Activated B cell treated with CpG ODN at 0.5 μM for 24 hours (primary cell): Measurements from ENCODE around the gene AMPD2. TPM values are rescaled to one million over a fixed set of nuclear protein-coding genes. Genes with fewer than 3 reads are reported as not detected.

ENCODE experiments used
- ATAC-seq: fragments of 200-7000 bp; cut with Tn5 transposase; one replicate; pipeline ENCODE4 v1.10.0; 2021; ENCODE audit warnings: low read depth, mild to moderate bottlenecking, moderate library complexity
- CTCF ChIA-PET: fragments of 350-600 bp; sonication (Branson Sonifier 250); formaldehyde crosslinking; loops from one replicate; lab custom pipeline; 2021; ENCODE audit warnings: antibody characterized with exemption; lab: Charles Lee
- POLR2A ChIA-PET: fragments of 350-600 bp; sonication (Branson Sonifier 250); formaldehyde crosslinking; loops from one replicate; lab custom pipeline; 2021; ENCODE audit warnings: antibody characterized with exemption; lab: Charles Lee
- DNase-seq: peaks from one replicate; pipeline ENCODE4 v3.0.0; 2022
- H3K27ac Mint-ChIP-seq: one replicate; pipeline ENCODE4 v1.8.0; 2020; ENCODE audit warnings: mixed read lengths
- H3K27me3 Mint-ChIP-seq: one replicate; pipeline ENCODE4 v1.8.0; 2021; ENCODE audit warnings: mixed read lengths
- H3K36me3 Mint-ChIP-seq: one replicate; pipeline ENCODE4 v1.8.0; 2021; ENCODE audit warnings: low read depth, mixed read lengths
- H3K4me1 Mint-ChIP-seq: one replicate; pipeline ENCODE4 v1.8.0; 2021; ENCODE audit warnings: mixed read lengths
- H3K4me3 Mint-ChIP-seq: one replicate; pipeline ENCODE4 v1.8.0; 2020; ENCODE audit warnings: mild to moderate bottlenecking, mixed read lengths
- H3K9me3 Mint-ChIP-seq: one replicate; pipeline ENCODE4 v1.8.0; 2020; ENCODE audit warnings: mixed read lengths
- intact Hi-C: fragments of 100-400 bp; cut with micrococcal nuclease; formaldehyde crosslinking; loops from one replicate; pipeline ENCODE4 v1.15.1; 2024
- total RNA-seq: library from RNA; stranded (reverse); gene quantifications from 2 replicates; pipeline ENCODE4 v1.2.3, GENCODE V29; 2022
- TF ChIP-seq, protein P1 (sequence below): fragments of 200-600 bp; IDR thresholded peaks from one replicate; pipeline ENCODE4 v1.8.0; 2022; ENCODE audit warnings: antibody characterized with exemption, mild to moderate bottlenecking

AMPD2 gene
- total RNA-seq, 1 donor from 2014 or later, result 64.9 TPM

DNA sequence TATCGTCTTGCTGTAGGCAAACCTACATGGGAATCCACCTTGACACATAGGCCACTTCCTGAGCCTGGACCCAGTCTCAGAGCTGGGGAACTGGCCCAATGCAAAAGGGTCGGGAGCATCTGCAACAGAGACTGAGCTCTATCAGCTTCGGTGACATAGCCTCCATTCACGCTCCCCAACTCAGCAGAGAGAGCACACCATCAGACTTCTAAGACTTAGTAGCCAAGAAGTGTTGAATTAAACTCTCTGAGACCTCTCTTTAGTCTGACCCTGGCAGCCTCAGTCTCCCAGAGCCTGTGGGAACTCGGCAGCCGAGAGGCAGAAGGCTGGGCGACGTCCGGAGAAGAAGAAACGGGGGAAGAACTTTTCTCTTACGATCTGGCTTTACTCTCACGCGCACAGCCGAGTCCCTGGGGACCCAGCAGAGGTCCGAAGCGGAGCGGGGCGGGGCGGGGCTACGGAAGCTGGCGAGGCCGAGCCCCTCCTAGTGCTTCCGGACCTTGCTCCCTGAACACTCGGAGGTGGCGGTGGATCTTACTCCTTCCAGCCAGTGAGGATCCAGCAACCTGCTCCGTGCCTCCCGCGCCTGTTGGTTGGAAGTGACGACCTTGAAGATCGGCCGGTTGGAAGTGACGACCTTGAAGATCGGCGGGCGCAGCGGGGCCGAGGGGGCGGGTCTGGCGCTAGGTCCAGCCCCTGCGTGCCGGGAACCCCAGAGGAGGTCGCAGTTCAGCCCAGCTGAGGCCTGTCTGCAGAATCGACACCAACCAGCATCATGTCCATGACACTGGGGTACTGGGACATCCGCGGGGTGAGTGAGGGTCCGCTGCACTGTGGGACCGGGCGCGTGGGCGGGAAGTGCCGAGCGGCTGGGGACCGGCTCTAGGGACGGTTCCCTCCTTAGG lies 36.2 kb downstream of the AMPD2 start, which contains the start of gene GSTM4:
Gene GSTM4, plus strand, starts transcription at position 485 of the 905 bp plus-strand sequence. Its CDS starts 291 bp downstream, at position 776.
- ATAC-seq (peak; percentile 97), DNase-seq (peak; percentile 82)
- TF ChIP-seq, protein P1, sequence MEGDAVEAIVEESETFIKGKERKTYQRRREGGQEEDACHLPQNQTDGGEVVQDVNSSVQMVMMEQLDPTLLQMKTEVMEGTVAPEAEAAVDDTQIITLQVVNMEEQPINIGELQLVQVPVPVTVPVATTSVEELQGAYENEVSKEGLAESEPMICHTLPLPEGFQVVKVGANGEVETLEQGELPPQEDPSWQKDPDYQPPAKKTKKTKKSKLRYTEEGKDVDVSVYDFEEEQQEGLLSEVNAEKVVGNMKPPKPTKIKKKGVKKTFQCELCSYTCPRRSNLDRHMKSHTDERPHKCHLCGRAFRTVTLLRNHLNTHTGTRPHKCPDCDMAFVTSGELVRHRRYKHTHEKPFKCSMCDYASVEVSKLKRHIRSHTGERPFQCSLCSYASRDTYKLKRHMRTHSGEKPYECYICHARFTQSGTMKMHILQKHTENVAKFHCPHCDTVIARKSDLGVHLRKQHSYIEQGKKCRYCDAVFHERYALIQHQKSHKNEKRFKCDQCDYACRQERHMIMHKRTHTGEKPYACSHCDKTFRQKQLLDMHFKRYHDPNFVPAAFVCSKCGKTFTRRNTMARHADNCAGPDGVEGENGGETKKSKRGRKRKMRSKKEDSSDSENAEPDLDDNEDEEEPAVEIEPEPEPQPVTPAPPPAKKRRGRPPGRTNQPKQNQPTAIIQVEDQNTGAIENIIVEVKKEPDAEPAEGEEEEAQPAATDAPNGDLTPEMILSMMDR, result no peak
- H3K36me3 Mint-ChIP-seq, result peaks cover 15% of the 10 kb centered on the region
- H3K4me3 Mint-ChIP-seq, result peak within 1 kb of the TSS; percentile 96
- CTCF ChIA-PET, result interaction anchor here (1.5 to 3.2 kb wide), 2 partner anchors 16 to 328 kb away, joined by 8 to 21 read pairs; partner anchors contain the start of gene AHCYL1
- H3K4me1 Mint-ChIP-seq, result peaks cover 24% of the 10 kb centered on the region
- POLR2A ChIA-PET, result interaction anchor here (0.6 to 2.9 kb wide), 12 partner anchors 10 to 794 kb away, joined by 3 to 12 read pairs (median 6); partner anchors contain the start of genes AHCYL1, GNAI3, GSTM1 and GSTM2
- intact Hi-C loops, result loop anchor here (1.0 to 5.0 kb wide), 6 partner anchors 35 to 328 kb away; partner anchors contain the start of genes AHCYL1, CYB561D1, GSTM3 and PSMA5
- H3K9me3 Mint-ChIP-seq, result no peaks in the 10 kb centered on the region
- H3K27me3 Mint-ChIP-seq, result peaks cover 10% of the 10 kb centered on the region
- H3K27ac Mint-ChIP-seq, result peak within 1 kb of the TSS; percentile 94

DNA sequence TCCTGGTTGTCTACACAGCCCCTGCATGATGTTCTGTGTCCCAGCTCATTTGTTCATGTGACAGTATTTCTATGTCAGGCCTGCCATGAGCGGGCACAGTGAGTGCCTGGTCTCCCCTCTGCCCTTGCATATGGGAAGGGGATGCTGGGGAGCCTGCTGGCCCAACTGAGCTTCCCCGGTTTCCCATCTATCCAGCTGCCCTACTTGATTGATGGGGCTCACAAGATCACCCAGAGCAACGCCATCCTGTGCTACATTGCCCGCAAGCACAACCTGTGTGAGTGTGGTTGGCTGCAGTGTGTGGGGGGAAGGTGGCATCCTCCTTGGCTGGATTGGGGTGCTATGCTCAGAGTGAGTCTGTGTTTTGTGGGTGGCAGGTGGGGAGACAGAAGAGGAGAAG lies 37.8 kb downstream of the AMPD2 start:
- no peak for ATAC-seq
- peaks cover 3% of the 10 kb centered on the region for H3K27me3 Mint-ChIP-seq
- no peak for DNase-seq
- H3K4me3 Mint-ChIP-seq, result peak overlapping the region; percentile 11
- POLR2A ChIA-PET, result interaction anchor here (2.9 kb wide), 1 partner anchor 31 kb away, joined by 12 read pairs; the partner anchor contains the start of gene GSTM1
- peaks cover 21% of the 10 kb centered on the region for H3K36me3 Mint-ChIP-seq
- H3K27ac Mint-ChIP-seq, result no peak overlapping the region
- H3K4me1 Mint-ChIP-seq, result peaks cover 24% of the 10 kb centered on the region
- TF ChIP-seq, protein P1, result no peak
- CTCF ChIA-PET, result interaction anchor here (1.2 to 3.2 kb wide), 2 partner anchors 17 to 18 kb away, joined by 5 to 21 read pairs; no protein-coding TSS in a partner anchor
- no peaks in the 10 kb centered on the region for H3K9me3 Mint-ChIP-seq
- intact Hi-C loops, result loop anchor here (2.0 to 5.0 kb wide), 4 partner anchors 37 to 165 kb away; partner anchors contain the start of genes CYB561D1 and GSTM3

DNA sequence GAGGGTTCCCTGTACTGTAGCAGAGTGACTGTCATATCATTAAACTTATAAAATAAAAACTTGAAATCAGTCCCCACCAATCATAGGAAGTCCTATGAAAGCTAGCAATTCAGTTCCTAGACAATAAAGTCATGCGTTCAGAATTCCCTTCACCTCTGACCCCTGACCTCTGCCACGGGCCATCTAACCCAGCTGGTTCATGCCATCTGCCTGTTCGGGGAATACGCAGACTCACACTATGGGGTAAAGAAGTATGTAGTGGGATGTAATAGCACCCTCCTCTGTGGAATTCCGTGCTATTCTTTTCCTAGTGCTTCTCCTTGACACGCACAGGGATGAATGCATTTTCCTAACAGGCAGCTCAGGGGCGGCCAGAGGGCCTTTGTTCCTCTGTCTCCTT lies 38.3 kb downstream of the AMPD2 start:
- intact Hi-C loops, result loop anchor here (2.0 to 5.0 kb wide), 4 partner anchors 37 to 166 kb away; partner anchors contain the start of genes CYB561D1 and GSTM3
- no peak overlapping the region for H3K4me3 Mint-ChIP-seq

DNA sequence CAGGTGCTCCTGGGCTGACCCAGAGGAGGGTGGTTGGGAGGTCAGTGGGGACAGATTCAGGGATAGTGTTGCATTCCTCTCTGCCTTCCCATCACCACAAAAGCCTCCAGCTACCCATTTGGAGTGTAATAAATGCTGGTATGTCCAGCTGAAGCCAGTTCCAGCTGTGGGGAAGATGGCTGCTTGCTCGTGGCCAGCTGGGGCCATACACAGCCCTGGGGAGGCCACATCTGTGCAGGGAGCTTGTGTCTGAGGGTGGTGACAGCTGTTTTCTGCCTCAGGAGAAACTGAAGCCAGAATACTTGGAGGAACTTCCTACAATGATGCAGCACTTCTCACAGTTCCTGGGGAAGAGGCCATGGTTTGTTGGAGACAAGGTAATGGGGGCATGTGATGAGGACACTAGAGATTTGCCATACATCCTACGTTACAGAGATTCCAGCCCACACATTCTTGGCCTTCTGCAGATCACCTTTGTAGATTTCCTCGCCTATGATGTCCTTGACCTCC lies 39.0 kb downstream of the AMPD2 start:
- H3K27me3 Mint-ChIP-seq, result no peaks in the 10 kb centered on the region
- CTCF ChIA-PET, result interaction anchor here (1.2 kb wide), 1 partner anchor 18 kb away, joined by 5 read pairs; no protein-coding TSS in a partner anchor
- H3K9me3 Mint-ChIP-seq, result no peaks in the 10 kb centered on the region
- peaks cover 24% of the 10 kb centered on the region for H3K4me1 Mint-ChIP-seq
- no peak overlapping the region for H3K27ac Mint-ChIP-seq
- ATAC-seq (no peak), DNase-seq (no peak)
- POLR2A ChIA-PET, result no interaction called here
- no peak overlapping the region for H3K4me3 Mint-ChIP-seq
- intact Hi-C loops, result loop anchor here (5.0 kb wide), 3 partner anchors 84 to 166 kb away; partner anchors contain the start of genes CYB561D1 and GSTM3
- peaks cover 21% of the 10 kb centered on the region for H3K36me3 Mint-ChIP-seq
- TF ChIP-seq, protein P1, result no peak

More for the DNA sequence above, 38.3 kb downstream of the AMPD2 start:
- Mint-ChIP-seq H3K27me3 (no peaks in the 10 kb centered on the region), H3K27ac (no peak overlapping the region), H3K4me1 (peaks cover 24% of the 10 kb centered on the region), H3K36me3 (peaks cover 21% of the 10 kb centered on the region), H3K9me3 (no peaks in the 10 kb centered on the region)
- ChIA-PET POLR2A (no interaction called here), CTCF (interaction anchor here (1.2 kb wide), 1 partner anchor 18 kb away, joined by 5 read pairs; no protein-coding TSS in a partner anchor)
- DNase-seq (no peak), ATAC-seq (no peak)
- TF ChIP-seq, protein P1, result no peak
